GM19395 (cell line): ENCODE results near the gene RABEP2.
"Not testable (repeated sequence)": the region's sequence is repeated elsewhere in the genome, so short reads cannot be mapped to it uniquely, and the experiment has no call there.

Source experiments
- ATAC-seq: cut with Tn5 transposase; IDR thresholded peaks from one replicate; pipeline ENCODE4 v1.9.1; 2021; ENCODE audit warnings: mild to moderate bottlenecking, moderate library complexity; ENCODE audit not compliant: unreplicated experiment

RABEP2 gene

GRCh38 chr16:28933171-28933570, 8.1 kb upstream of the RABEP2 start:
- ATAC-seq: no peak

GRCh38 chr16:28932339-28933141, 7.5 kb upstream of the RABEP2 start:
- ATAC-seq: no peak

- no peak for ATAC-seq
Observed at GRCh38 chr16:28931801-28932225, 6.8 kb upstream of the RABEP2 start, which contains the start of gene CD19. TSS of gene CD19 (plus strand) at chr16:28931971. CDS start at chr16:28932001, 30 bp downstream.

- no peak for ATAC-seq
Observed at GRCh38 chr16:28930652-28931051, 5.6 kb upstream of the RABEP2 start.

- ATAC-seq: no peak
Observed at GRCh38 chr16:28930203-28930602, 5.2 kb upstream of the RABEP2 start.

- ATAC-seq: no peak
Observed at GRCh38 chr16:28927815-28928214, 2.8 kb upstream of the RABEP2 start.

- not testable (repeated sequence) for ATAC-seq
Observed at GRCh38 chr16:28926284-28926683, 1.2 kb upstream of the RABEP2 start.

- peak; percentile 26 for ATAC-seq
Observed at GRCh38 chr16:28925386-28926228, 569 bp upstream of the RABEP2 start.

GRCh38 chr16:28924399-28924761, 658 bp downstream of the RABEP2 start:
- peak; percentile 29 for ATAC-seq

GRCh38 chr16:28923652-28924398, 1.2 kb downstream of the RABEP2 start:
- peak; percentile 70 for ATAC-seq

- ATAC-seq: no peak
Observed at GRCh38 chr16:28923231-28923587, 1.8 kb downstream of the RABEP2 start.

GRCh38 chr16:28918698-28919097, 6.3 kb downstream of the RABEP2 start:
- no peak for ATAC-seq

GRCh38 chr16:28917095-28917494, 7.9 kb downstream of the RABEP2 start:
- ATAC-seq: no peak

- no peak for ATAC-seq
Observed at GRCh38 chr16:28915181-28915580, 9.9 kb downstream of the RABEP2 start.

GRCh38 chr16:28913946-28914724, 10.9 kb downstream of the RABEP2 start:
- no peak for ATAC-seq

- ATAC-seq: no peak
Observed at GRCh38 chr16:28912558-28912957, 12.5 kb downstream of the RABEP2 start.

GRCh38 chr16:28910086-28911031, 14.7 kb downstream of the RABEP2 start:
- no peak for ATAC-seq

GRCh38 chr16:28905800-28906372, 19.2 kb downstream of the RABEP2 start:
- ATAC-seq: no peak

GRCh38 chr16:28905229-28905754, 19.7 kb downstream of the RABEP2 start:
- ATAC-seq: no peak
